SK-N-SH (cell line): ENCODE measurements around the gene DSG4. TPM values are rescaled to one million over a fixed set of nuclear protein-coding genes. Genes with fewer than 3 reads are reported as not detected.

ENCODE experiments used
- CTCF ChIA-PET: fragments of 300-600, 350-600 bp; formaldehyde crosslinking; extraction: SDS; loops from one replicate; lab custom pipeline; 2021; lab: Yijun Ruan, JAX
- POLR2A ChIA-PET: fragments of 350-600 bp; sonication (Branson Sonifier 250); formaldehyde crosslinking; extraction: SDS; loops from one replicate; lab custom pipeline; 2020; ENCODE audit warnings: antibody characterized with exemption, inconsistent platforms; lab: Yijun Ruan, JAX
- DNase-seq: peaks from one replicate; pipeline ENCODE4 v3.0.0; 2012
- H2AFZ ChIP-seq: fragments of 200-600 bp; sonication (generic); 2 replicates; pipeline ENCODE4 v1.8.1; 2016; ENCODE audit warnings: antibody characterized with exemption, mild to moderate bottlenecking, low read depth
- H3F3A ChIP-seq: fragments of 200-600 bp; sonication (generic); replicated peaks from 2 replicates; pipeline ENCODE3; 2016; ENCODE audit warnings: antibody characterized with exemption, mild to moderate bottlenecking; ENCODE audit not compliant: insufficient read depth
- H3K27ac ChIP-seq, 2 experiments: fragments of 200-500 bp in 1 of 2; fragments of 200-600 bp in 1 of 2; sonication (Bioruptor generic) in 1 of 2; sonication (generic), shearing (Covaris generic) in 1 of 2; 2 replicates each; pipeline versions ENCODE4 v1.5.1 to v1.6.1; 2014 to 2016; ENCODE audit warnings: low read depth in 2 of 2, inconsistent platforms in 1 of 2, low read length in 1 of 2, mild to moderate bottlenecking in 1 of 2, mixed read lengths in 1 of 2
- H3K27me3 ChIP-seq: fragments of 200-600 bp; sonication (generic), shearing (Covaris generic); 2 replicates; pipeline ENCODE4 v1.6.1; 2016; ENCODE audit warnings: mixed run types; ENCODE audit not compliant: insufficient read depth
- H3K36me3 ChIP-seq, 2 experiments: fragments of 200-500 bp in 1 of 2; fragments of 200-600 bp in 1 of 2; sonication (Bioruptor generic) in 1 of 2; sonication (generic) in 1 of 2; replicated peaks in 1 of 2; 2 replicates each; pipeline versions ENCODE3 to v1.5.1; 2014 to 2016; ENCODE audit warnings: low read length in 1 of 2, mild to moderate bottlenecking in 1 of 2; ENCODE audit not compliant: insufficient read depth in 2 of 2, control insufficient read depth in 1 of 2
- H3K4me1 ChIP-seq, 2 experiments: fragments of 200-500 bp in 1 of 2; fragments of 200-600 bp in 1 of 2; sonication (Bioruptor generic) in 1 of 2; sonication (generic), shearing (Covaris generic) in 1 of 2; 2 replicates each; pipeline versions ENCODE4 v1.5.1 to v1.6.1; 2014 to 2016; ENCODE audit warnings: low read depth in 1 of 2, low read length in 1 of 2, mixed run types in 1 of 2; ENCODE audit not compliant: insufficient read depth in 2 of 2, control insufficient read depth in 1 of 2
- H3K4me2 ChIP-seq: fragments of 200-600 bp; sonication (generic), shearing (Covaris generic); 2 replicates; pipeline ENCODE4 v1.6.1; 2017; ENCODE audit warnings: mixed run types
- H3K4me3 ChIP-seq, 2 experiments: fragments of 200-500 bp in 1 of 2; fragments of 200-600 bp in 1 of 2; sonication (Bioruptor generic) in 1 of 2; sonication (generic), shearing (Covaris generic) in 1 of 2; 2 replicates each; pipeline versions ENCODE4 v1.5.1 to v1.8.1; 2014 to 2016; ENCODE audit warnings: low read depth in 2 of 2, inconsistent platforms in 1 of 2, low read length in 1 of 2, mild to moderate bottlenecking in 1 of 2, mixed read lengths in 1 of 2, moderate library complexity in 1 of 2
- H3K79me2 ChIP-seq: fragments of 200-600 bp; sonication (generic); 2 replicates; pipeline ENCODE4 v1.8.1; 2017; ENCODE audit warnings: mild to moderate bottlenecking; ENCODE audit not compliant: insufficient read depth
- H3K9ac ChIP-seq: fragments of 200-600 bp; sonication (generic); 2 replicates; pipeline ENCODE4 v1.6.1; 2017; ENCODE audit warnings: mixed run types
- H3K9me2 ChIP-seq: fragments of 200-600 bp; sonication (generic); 2 replicates; pipeline ENCODE4 v1.6.1; 2017; ENCODE audit warnings: mixed run types
- H3K9me3 ChIP-seq: fragments of 200-600 bp; sonication (generic); 2 replicates; pipeline ENCODE4 v1.6.1; 2017; ENCODE audit warnings: mixed run types, mild to moderate bottlenecking, moderate library complexity
- H4K20me1 ChIP-seq: fragments of 200-600 bp; sonication (generic); 2 replicates; pipeline ENCODE4 v1.6.1; 2017; ENCODE audit warnings: mild to moderate bottlenecking, mixed run types; ENCODE audit not compliant: insufficient read depth
- FOSL2 ChIP-seq: IDR thresholded peaks from 2 replicates; pipeline ENCODE4 v1.4.0; 2012; ENCODE audit warnings: low read depth, mild to moderate bottlenecking, moderate library complexity, borderline replicate concordance
- JUND ChIP-seq: IDR thresholded peaks from 2 replicates; pipeline ENCODE4 v1.4.0; 2012
- RAD21 ChIP-seq: IDR thresholded peaks from 2 replicates; pipeline ENCODE4 v1.6.1; 2012; ENCODE audit warnings: mild to moderate bottlenecking, low read length
- WGBS: methylation state at CpG from one replicate; pipeline ENCODE4 v1.1.6; 2017; ENCODE audit warnings: low lambda C conversion rate; 5-methylcytosine and 5-hydroxymethylcytosine counted together
- polyA plus RNA-seq, 3 experiments: library from polyadenylated mRNA; depleted of rRNA; stranded (reverse); fragments of >200 nt; gene quantifications; 2 replicates each; pipeline ENCODE4 v1.2.3, GENCODE V29; 2012
- small RNA-seq, 7 experiments: library from RNA; depleted of rRNA; stranded (forward); fragments of <200 nt; gene quantifications; one replicate each; pipeline ENCODE3, GENCODE V24; 2012

The DSG4 gene
- polyA plus RNA-seq, 1 of the 3 experiments (the other 2 are of a cell fraction) = not detected

- TF ChIP-seq JUND = peak; percentile 67
- TF ChIP-seq RAD21 = no peak
- peak; percentile 80; the same call in 1 of the 2 replicates for TF ChIP-seq FOSL2
- Histone ChIP-seq H2AFZ (peak overlapping the region; percentile 28; the same call in 1 of the 2 replicates), H3K4me3 (no peak overlapping the region), H3K9ac (no peak overlapping the region), H3K27me3 (peaks cover 15% of the 10 kb centered on the region; the same call in 1 of the 2 replicates), H3K9me3 (no peaks in the 10 kb centered on the region), H3K9me2 (no peaks in the 10 kb centered on the region), H3K36me3 (no peaks in the 10 kb centered on the region), H3K4me2 (peak overlapping the region; percentile 8; the same call in 1 of the 2 replicates), H3F3A (peaks cover 6% of the 10 kb centered on the region), H3K79me2 (no peaks in the 10 kb centered on the region), H3K27ac (peak overlapping the region in 1 of 2 experiments; percentile 34; a peak in 2 of 4 replicates), H3K4me1 (no peaks in the 10 kb centered on the region), H4K20me1 (no peaks in the 10 kb centered on the region)
- DNase-seq = no peak
- ChIA-PET POLR2A (no interaction called here), CTCF (interaction anchor here (0.8 kb wide), 1 partner anchor 40 kb away, joined by 3 read pairs; no protein-coding TSS in a partner anchor)
- WGBS = 22% methylated on average over 3 of the region's 3 CpGs
These were observed 77.6 kb downstream of the DSG4 start for GRCh38 chr18:31454066-31454708.

Small RNA genes within 50 kb of the gene (small RNA-seq; reads per million reads assigned to genes)
- gene RF00019 (0 reads per million in 7 experiments), gene RNU6-167P (0 reads per million in 7 experiments)

Other genes with a start within 250 kb of the DSG4 start
- not detected in 2 replicates for gene DSC1, start 213.9 kb upstream of the DSG4 start, polyA plus RNA-seq (2012; rRNA removed)
- 0.02 TPM in 1 of 2 replicates, not detected in the other for gene DSG1, start 58.6 kb upstream of the DSG4 start, polyA plus RNA-seq (2012; rRNA removed)
- gene DSG3, start 71.0 kb downstream of the DSG4 start, polyA plus RNA-seq (2012; rRNA removed) = 0.02 TPM in 1 of 2 replicates, not detected in the other
- gene DSG2, start 121.4 kb downstream of the DSG4 start, polyA plus RNA-seq (2012; rRNA removed) = not detected in 2 replicates
- gene TTR, start 215.1 kb downstream of the DSG4 start, polyA plus RNA-seq (2012; rRNA removed) = 0.19 TPM in 1 of 2 replicates, not detected in the other